Calu3 (cell line): ENCODE results near the gene MED12L. TPM values are rescaled to one million over a fixed set of nuclear protein-coding genes. Genes with fewer than 3 reads are reported as not detected.

Experiments
- BruUV-seq: library from RNA; stranded (reverse); fragments of 400-500 nt; replicated peaks from 2 replicates; lab custom pipeline; 2021; lab: Mats Ljungman, UMichigan
- CTCF ChIA-PET: fragments of 300-600 bp; sonication (Branson Sonifier 250); formaldehyde crosslinking; loops from one replicate; lab custom pipeline; 2022; ENCODE audit warnings: antibody characterized with exemption; lab: Charles Lee
- DNase-seq: peaks from one replicate; pipeline ENCODE4 v3.0.0; 2022
- H3K27ac Mint-ChIP-seq: one replicate; pipeline ENCODE4 v1.8.0; 2022; ENCODE audit warnings: mixed read lengths; ENCODE audit not compliant: unreplicated experiment
- H3K27me3 Mint-ChIP-seq: one replicate; pipeline ENCODE4 v1.8.0; 2022; ENCODE audit warnings: mixed read lengths; ENCODE audit not compliant: unreplicated experiment
- H3K36me3 Mint-ChIP-seq: one replicate; pipeline ENCODE4 v1.8.0; 2022; ENCODE audit warnings: mild to moderate bottlenecking, moderate library complexity, mixed read lengths; ENCODE audit not compliant: insufficient read depth, unreplicated experiment
- H3K4me1 Mint-ChIP-seq: one replicate; pipeline ENCODE4 v1.8.0; 2022; ENCODE audit warnings: mild to moderate bottlenecking, low read depth, mixed read lengths; ENCODE audit not compliant: unreplicated experiment
- H3K4me3 Mint-ChIP-seq: one replicate; pipeline ENCODE4 v1.8.0; 2022; ENCODE audit warnings: mild to moderate bottlenecking, low read depth, moderate library complexity, mixed read lengths; ENCODE audit not compliant: unreplicated experiment
- H3K9me3 Mint-ChIP-seq: one replicate; pipeline ENCODE4 v1.8.0; 2022; ENCODE audit warnings: low read depth, mixed read lengths; ENCODE audit not compliant: unreplicated experiment
- intact Hi-C: fragments of 100-400 bp; cut with micrococcal nuclease; formaldehyde crosslinking; loops from one replicate; pipeline ENCODE4 v1.10.0; 2022; ENCODE audit not compliant: unreplicated experiment
- total RNA-seq: library from RNA; stranded (reverse); gene quantifications from 2 replicates; pipeline ENCODE4 v1.2.3, GENCODE V29; 2022
- TF ChIP-seq, protein P1 (sequence below): fragments of 200-600 bp; IDR thresholded peaks from one replicate; pipeline ENCODE4 v1.8.0; 2022; ENCODE audit warnings: antibody characterized with exemption; ENCODE audit not compliant: unreplicated experiment

MED12L gene
- total RNA-seq, 1 experiment from 2014 or later: 4.6 TPM

DNA sequence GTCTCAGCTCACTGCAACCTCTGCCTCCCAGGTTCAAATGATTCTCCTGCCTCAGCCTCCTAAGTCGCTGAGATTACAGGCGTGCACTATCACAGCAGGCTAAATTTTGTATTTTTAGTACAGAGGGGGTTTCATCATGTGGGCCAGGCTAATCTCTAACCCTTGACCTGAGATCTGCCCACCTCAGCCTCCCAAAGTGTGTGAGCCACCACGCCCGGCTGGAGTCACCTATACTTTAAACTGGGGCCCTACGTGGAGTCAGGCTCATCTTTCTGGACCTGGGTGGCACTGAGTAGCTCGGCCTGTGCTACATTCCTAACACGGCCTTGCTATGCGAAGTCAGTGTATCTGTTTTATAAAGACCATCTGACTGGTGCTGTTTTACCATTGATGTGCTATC lies 111.8 kb downstream of the MED12L start:
- H3K9me3 Mint-ChIP-seq: no peaks in the 10 kb centered on the region
- H3K27me3 Mint-ChIP-seq: no peaks in the 10 kb centered on the region
- H3K27ac Mint-ChIP-seq: no peak overlapping the region
- no peaks in the 10 kb centered on the region for H3K4me1 Mint-ChIP-seq
- BruUV-seq: no TSS peak
- TF ChIP-seq, protein P1, sequence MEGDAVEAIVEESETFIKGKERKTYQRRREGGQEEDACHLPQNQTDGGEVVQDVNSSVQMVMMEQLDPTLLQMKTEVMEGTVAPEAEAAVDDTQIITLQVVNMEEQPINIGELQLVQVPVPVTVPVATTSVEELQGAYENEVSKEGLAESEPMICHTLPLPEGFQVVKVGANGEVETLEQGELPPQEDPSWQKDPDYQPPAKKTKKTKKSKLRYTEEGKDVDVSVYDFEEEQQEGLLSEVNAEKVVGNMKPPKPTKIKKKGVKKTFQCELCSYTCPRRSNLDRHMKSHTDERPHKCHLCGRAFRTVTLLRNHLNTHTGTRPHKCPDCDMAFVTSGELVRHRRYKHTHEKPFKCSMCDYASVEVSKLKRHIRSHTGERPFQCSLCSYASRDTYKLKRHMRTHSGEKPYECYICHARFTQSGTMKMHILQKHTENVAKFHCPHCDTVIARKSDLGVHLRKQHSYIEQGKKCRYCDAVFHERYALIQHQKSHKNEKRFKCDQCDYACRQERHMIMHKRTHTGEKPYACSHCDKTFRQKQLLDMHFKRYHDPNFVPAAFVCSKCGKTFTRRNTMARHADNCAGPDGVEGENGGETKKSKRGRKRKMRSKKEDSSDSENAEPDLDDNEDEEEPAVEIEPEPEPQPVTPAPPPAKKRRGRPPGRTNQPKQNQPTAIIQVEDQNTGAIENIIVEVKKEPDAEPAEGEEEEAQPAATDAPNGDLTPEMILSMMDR: no peak
- no peak for DNase-seq
- H3K4me3 Mint-ChIP-seq: no peak overlapping the region
- CTCF ChIA-PET: interaction anchor here (1.0 to 1.4 kb wide), 2 partner anchors 13 to 79 kb away, joined by 3 read pairs; no protein-coding TSS in a partner anchor
- H3K36me3 Mint-ChIP-seq: no peaks in the 10 kb centered on the region
- intact Hi-C loops: no loop called here

DNA sequence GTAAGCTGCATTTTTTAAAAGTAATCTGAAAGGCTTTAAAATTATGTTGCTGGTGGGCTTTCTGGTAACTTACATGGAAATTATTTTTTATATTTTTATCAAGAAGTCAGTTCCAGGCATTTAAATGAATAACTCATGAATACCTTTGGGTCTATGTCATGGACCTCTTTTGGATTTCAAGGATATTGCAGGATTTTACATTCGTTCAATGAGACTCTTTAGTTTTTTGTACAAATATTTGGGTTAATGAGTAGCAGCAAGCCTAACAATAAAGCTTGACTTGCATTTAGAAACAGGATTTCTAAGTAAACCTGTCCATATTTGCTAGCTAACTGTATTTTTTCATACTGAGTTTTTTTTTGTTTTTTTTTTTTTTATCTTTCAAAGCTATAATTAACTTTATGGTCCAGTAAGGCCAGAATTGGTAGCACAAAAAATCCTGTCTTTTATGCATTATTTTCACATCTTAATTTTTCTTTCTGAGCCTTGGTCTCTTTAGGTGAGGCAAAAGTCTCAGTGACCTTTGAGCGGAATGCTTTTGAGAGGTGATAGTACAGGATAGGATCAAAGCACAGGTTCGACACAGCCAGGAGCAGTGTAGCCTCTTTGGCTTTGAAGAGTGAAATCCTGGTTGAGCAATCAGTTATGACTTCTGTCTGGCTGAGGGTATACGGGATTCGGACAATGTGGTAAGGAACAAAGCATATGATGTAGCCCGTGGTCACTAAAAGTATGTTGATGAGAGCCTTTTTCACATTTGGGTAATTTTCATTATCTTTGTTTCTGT lies 112.7 kb downstream of the MED12L start:
- Mint-ChIP-seq H3K4me1 (no peaks in the 10 kb centered on the region), H3K36me3 (no peaks in the 10 kb centered on the region), H3K27me3 (no peaks in the 10 kb centered on the region), H3K9me3 (no peaks in the 10 kb centered on the region), H3K4me3 (no peak overlapping the region), H3K27ac (no peak overlapping the region)
- intact Hi-C loops: no loop called here
- no TSS peak for BruUV-seq
- CTCF ChIA-PET: interaction anchor here (1.0 to 1.4 kb wide), 2 partner anchors 12 to 78 kb away, joined by 3 read pairs; no protein-coding TSS in a partner anchor
- DNase-seq: no peak
- TF ChIP-seq, protein P1: no peak

DNA sequence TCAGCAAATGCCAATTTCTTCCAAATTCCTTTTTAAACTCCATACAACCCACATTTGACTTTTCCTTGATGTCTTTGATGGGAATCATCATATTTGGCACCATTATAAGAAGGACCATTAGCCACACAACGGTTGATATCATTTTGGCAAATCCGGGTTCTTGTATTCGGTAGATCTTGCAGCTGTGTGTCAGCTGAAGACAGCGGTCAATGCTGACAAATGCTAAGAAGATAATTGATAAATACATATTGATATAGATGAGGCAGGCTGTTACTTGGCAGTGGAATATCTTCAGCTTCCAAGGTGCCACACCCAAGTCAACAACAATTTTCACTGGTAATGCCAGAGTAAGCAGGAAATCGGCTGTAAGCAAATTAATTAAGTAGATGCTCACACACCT lies 113.4 kb downstream of the MED12L start:
- Mint-ChIP-seq H3K4me1 (no peaks in the 10 kb centered on the region), H3K27me3 (no peaks in the 10 kb centered on the region), H3K4me3 (no peak overlapping the region), H3K27ac (no peak overlapping the region), H3K36me3 (no peaks in the 10 kb centered on the region), H3K9me3 (no peaks in the 10 kb centered on the region)
- BruUV-seq: no TSS peak
- DNase-seq: no peak
- CTCF ChIA-PET: no interaction called here
- intact Hi-C loops: no loop called here
- TF ChIP-seq, protein P1: no peak

DNA sequence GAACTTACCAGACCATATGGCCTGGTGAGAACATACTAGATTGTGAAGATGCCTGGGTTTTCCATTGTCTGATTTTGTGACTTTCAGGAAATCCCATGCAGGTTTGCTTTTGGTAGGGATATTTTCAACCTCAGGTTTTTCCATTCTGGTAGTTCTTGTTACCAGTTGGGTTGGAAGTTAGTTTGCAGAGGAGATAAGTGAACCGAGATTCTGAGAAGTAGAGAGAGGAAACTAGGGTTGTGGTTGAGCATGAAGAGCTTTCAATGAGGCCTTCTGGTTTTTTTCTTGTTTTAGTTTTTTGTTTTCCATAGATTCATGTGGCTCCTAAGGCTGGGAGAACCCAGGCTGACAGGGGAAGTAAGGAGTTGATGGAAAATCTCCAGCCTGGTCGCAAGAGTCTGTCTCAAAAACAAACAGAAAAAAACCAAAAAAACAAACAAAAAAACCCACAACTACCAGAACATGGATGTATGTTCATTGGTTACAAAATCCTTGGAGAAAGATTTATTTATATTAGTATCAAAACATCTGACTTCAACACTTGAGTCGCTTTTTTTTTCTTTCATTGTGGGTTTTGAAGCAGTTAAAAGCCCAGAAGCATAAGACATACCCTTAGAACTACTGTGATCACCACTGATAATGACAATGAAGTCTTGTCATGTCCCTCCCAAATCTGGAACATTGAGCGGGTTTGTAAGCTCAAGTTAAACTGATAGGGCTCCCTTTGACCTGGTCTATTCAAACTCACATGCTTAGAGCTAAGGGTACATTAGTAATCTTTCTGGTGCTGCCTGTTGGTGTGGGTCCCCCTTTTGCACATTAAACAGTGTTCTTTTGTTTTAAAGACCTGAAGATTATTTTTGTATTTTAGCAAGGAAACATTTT lies 114.3 kb downstream of the MED12L start:
- CTCF ChIA-PET: interaction anchor here (0.7 kb wide), 2 partner anchors 13 to 24 kb away, joined by 3 to 4 read pairs; no protein-coding TSS in a partner anchor
- TF ChIP-seq, protein P1: no peak
- H3K27ac Mint-ChIP-seq: no peak overlapping the region

More for the DNA sequence above, 114.3 kb downstream of the MED12L start:
- H3K4me3 Mint-ChIP-seq: no peak overlapping the region
- H3K9me3 Mint-ChIP-seq: no peaks in the 10 kb centered on the region
- no peak for DNase-seq
- no TSS peak for BruUV-seq
- H3K4me1 Mint-ChIP-seq: no peaks in the 10 kb centered on the region
- H3K27me3 Mint-ChIP-seq: no peaks in the 10 kb centered on the region
- no peaks in the 10 kb centered on the region for H3K36me3 Mint-ChIP-seq
- intact Hi-C loops: no loop called here
